ENCODE measurements around the gene DAB1.
"Not testable (repeated sequence)": the region's sequence is repeated elsewhere in the genome, so short reads cannot be mapped to it uniquely, and the experiment has no call there.

Gene DAB1

DNA sequence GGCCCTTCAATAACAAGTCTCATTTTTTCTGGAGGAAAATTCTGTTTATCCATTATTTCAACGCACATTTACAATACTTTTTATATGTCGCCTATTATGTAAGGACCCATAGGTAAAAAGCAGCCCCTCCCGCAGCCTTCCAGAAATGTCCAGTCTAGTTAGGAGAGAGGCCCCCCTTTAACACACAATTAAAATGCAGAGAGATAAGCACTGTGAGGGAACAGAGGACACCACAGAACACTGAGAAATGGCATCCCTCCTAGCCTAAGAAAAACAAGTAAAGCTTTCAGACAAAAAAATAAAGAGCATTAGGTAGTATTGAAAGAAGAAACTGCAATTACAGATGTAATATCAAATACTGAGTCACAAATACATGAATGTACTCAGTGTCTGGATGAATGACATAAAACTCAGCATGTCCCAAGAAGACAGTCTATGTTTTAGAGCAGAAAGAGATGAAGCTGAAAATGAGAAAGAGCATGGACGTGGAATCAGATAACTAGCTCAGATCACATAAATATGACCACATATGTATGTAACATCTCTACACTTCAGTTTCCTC lies 62.9 kb downstream of the DAB1 start:
- DNase-seq (ENCODE audit: low read depth in 2 of 2): no peak

DNA sequence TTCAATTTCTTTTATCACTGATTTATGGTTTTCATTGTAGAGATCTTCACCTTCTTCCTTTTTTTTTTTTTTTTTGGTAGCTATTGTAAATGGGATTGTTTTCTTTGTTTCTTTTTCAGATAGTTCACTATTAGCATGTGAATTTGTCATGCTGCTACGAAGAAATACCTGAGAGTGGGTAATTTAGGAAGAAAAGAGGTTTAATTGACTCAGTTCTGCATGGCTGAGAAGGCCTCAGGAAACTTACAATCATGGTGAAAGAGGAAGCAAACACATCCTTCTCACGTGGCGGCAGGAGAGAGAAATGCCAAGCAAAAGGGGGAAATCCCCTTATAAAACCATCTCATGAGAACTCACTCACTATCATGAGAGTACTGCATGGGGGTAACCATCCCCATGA lies 66.4 kb downstream of the DAB1 start:
- DNase-seq (ENCODE audit: low read depth in 2 of 2): no peak

DNA sequence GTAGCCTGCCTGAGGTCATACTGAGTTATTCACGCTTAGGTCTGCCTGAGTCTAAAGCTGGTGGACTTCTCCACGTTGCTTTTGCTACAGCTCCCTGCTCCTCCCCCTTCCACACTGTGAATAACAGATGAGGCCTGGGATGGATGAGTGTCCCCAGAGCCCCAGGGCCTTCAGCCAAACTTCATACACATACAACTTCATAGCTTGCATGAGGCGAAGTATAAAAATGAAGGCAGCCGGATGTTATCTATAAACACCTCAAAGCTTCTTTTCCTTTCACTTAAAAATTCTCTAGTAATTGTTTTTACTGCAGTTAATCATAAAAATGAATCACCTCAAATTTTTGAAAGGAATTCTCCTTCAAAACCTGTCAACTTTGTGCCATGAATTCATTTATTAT lies 70.2 kb downstream of the DAB1 start:
- no peak for DNase-seq (ENCODE audit: low read depth in 2 of 2)

GRCh38 chr1:57350610-57351009 lies 73.2 kb downstream of the DAB1 start:
- DNase-seq (ENCODE audit: low read depth in 2 of 2): no peak

GRCh38 chr1:57348921-57349320 lies 74.9 kb downstream of the DAB1 start:
- DNase-seq (ENCODE audit: low read depth in 2 of 2): no peak

- DNase-seq (ENCODE audit: low read depth in 2 of 2): no peak
Observed at GRCh38 chr1:57345916-57346315, 77.9 kb downstream of the DAB1 start.

DNA sequence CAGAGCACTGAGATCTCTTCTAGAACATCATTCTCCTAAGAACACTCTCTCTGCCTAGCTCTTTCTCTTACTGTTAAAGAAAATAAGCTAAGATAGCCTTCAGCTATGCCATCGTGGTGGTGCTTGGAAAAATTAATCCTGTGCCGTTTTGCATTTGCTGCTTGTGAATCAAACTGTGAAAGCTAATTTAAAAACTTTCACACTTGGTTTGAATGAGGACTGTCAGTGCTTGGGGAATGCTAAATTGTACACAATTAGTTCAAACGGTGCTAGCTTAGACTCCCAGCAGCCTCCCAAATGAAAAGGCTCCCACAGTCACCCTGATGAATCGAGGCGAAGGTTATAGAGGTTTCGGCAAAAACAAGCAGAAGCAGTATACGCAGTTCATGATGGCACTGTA lies 79.6 kb downstream of the DAB1 start:
- no peak for DNase-seq (ENCODE audit: low read depth in 2 of 2)

- DNase-seq (ENCODE audit: low read depth in 2 of 2): not testable (repeated sequence)
Observed at GRCh38 chr1:57343298-57343915, 80.5 kb downstream of the DAB1 start.

DNA sequence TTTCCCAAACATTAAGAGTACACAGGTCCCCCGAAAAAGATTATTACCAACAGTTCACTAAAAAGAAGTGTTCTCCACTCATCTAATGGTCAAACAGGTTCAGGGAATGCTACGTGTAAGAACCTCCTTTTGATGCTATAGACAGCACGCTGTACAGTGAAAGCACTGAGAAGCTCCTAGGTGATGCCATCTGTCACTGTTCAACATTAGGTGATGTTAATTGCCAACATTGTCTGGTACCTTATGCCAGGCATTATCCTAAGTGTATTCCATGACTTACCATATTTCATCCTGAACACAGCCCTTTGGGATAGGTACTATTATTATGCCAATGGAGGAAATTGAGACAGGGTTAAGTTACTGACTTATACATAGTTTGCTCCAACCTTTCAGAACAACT lies 82.1 kb downstream of the DAB1 start:
- no peak for DNase-seq (ENCODE audit: low read depth in 2 of 2)

- no peak for DNase-seq (ENCODE audit: low read depth in 2 of 2)
Observed at GRCh38 chr1:57340334-57341070, 83.4 kb downstream of the DAB1 start.

- no peak for DNase-seq (ENCODE audit: low read depth in 2 of 2)
Observed at GRCh38 chr1:57337623-57338022, 86.2 kb downstream of the DAB1 start.

DNA sequence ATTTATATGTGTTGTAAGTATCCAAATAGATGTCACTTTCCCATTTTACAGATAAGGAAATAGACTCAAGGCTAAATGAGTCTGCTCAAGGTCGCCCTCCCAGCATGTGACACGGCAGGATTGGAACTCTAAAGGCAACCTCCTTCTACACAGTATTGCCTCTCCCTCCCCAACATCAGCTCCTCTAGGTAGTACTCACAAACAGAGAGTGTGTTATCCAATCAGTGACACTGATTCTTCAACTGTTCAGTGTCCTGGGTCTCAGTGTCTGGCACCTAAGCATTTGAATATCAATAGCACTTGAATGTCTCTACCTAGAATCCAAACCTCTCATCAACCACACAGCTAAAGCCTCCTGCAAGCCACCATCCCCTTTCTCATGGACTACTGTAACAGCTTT lies 87.1 kb downstream of the DAB1 start:
- DNase-seq (ENCODE audit: low read depth in 2 of 2): no peak

DNA sequence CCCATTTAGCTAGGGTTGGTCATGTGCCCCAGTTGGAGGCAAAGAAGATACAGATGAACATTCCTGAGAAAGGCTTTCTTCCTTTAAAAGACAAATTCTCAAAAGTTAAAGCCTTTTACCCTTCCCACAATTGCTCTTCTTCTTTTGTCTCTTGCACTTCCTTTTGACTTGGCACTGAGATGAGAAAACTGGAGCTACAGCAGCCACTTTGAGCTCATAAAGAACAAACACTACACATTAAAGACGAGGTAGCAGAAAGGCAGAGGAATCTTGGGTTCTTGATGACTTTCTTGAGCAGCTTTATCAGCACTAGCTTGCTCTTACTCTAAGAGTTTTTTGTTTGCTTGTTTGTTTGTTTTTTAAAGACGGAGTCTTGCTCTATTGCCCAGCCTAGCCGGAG lies 92.2 kb downstream of the DAB1 start:
- no peak for DNase-seq (ENCODE audit: low read depth in 2 of 2)

GRCh38 chr1:57329937-57330336 lies 93.9 kb downstream of the DAB1 start:
- no peak for DNase-seq (ENCODE audit: low read depth in 2 of 2)

- DNase-seq (ENCODE audit: low read depth in 2 of 2): no peak
Observed at GRCh38 chr1:57329001-57329527, 94.8 kb downstream of the DAB1 start.

DNA sequence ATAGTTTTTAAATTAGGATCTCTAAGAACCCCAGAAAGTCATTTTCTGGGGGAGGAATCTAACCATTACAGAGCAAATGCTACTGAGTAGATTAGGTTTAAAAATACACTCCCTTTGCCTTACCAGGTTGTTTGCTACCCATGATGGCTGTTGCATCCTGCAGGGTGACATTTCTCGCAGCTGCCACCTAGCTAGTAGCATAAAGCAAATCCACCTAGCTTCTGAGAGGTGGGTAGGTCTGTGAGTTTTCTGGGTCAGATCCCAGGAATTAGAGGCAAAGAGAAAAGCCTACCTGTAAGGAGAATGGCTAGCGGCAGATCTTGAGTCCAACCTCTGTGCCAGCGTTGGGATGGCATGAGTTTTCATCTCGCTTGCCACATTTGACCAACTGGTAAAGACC lies 95.9 kb downstream of the DAB1 start:
- DNase-seq (ENCODE audit: low read depth in 2 of 2): no peak

GRCh38 chr1:57327336-57327735 lies 96.5 kb downstream of the DAB1 start:
- no peak for DNase-seq (ENCODE audit: low read depth in 2 of 2)

GRCh38 chr1:57325536-57325935 lies 98.3 kb downstream of the DAB1 start:
- DNase-seq (ENCODE audit: low read depth in 2 of 2): no peak

GRCh38 chr1:57325117-57325516 lies 98.7 kb downstream of the DAB1 start:
- no peak for DNase-seq (ENCODE audit: low read depth in 2 of 2)

GRCh38 chr1:57324388-57324787 lies 99.5 kb downstream of the DAB1 start:
- DNase-seq (ENCODE audit: low read depth in 2 of 2): no peak

- DNase-seq (ENCODE audit: low read depth in 2 of 2): no peak
Observed at GRCh38 chr1:57321776-57322175, 102.1 kb downstream of the DAB1 start.

DNA sequence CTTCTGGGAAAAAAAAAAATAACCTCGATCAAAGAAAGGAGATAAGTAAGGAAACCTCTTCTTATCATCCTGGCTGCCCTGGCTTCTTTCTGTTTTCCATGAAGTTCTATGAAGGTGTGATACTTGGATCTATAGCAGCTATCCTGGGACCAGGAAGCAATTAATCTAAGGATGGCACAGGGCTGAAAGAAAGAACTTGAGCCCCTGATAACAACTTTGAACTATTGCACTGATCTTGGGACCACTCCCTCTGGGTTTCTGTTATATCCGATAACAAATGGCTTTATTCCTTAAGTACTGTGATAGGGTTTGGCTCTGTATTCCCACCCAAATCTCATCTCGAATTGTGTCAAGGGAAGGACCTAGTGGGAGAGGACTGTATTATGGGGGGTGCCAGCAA lies 104.1 kb downstream of the DAB1 start:
- DNase-seq (ENCODE audit: low read depth in 2 of 2): no peak

DNA sequence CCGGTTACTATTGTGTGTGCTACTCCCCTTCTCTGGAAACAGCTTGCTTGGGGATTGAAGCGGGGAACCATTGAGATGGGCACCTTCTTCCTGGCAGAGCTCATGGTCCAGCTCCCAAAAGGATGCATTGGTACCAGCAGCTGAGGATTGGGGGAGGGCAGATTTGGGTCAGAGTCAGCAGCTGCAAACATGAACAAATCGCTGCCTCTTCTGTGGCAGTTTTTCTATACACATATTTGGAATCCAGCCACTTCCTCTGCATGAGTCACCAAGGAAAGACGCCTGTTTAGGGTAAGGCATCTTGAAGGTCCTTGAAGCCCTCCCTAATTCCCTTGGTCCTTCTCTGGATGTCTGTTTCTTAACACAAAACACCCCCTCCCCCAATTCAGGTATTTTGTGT lies 104.7 kb downstream of the DAB1 start:
- no peak for DNase-seq (ENCODE audit: low read depth in 2 of 2)

Data from stimulated activated CD8-positive, alpha-beta memory T cell treated with anti-CD3 and anti-CD28 coated beads, Interleukin-7, amount 100 ng/mL, for 1 hour (primary cell).